AG09309 (cell line): ENCODE measurements around the gene SLC16A1.
"Not testable (repeated sequence)": the region's sequence is repeated elsewhere in the genome, so short reads cannot be mapped to it uniquely, and the experiment has no call there.

Experiments
- DNase-seq: peaks from one replicate; pipeline ENCODE4 v3.0.0-alpha.2; 2010; ENCODE audit warnings: low read depth
- H3K4me3 ChIP-seq: 2 replicates; pipeline ENCODE4 v1.5.1; 2011; ENCODE audit warnings: mild to moderate bottlenecking, low read depth, low read length, moderate library complexity; ENCODE audit not compliant: control insufficient read depth
- TF ChIP-seq, protein P1 (sequence below): IDR thresholded peaks from 2 replicates; pipeline ENCODE4 v1.5.1; 2011; ENCODE audit warnings: mild to moderate bottlenecking, low read depth, low read length, inconsistent platforms; ENCODE audit not compliant: insufficient read depth, control insufficient read depth; ENCODE audit errors: missing control alignments

The SLC16A1 gene, protein sequence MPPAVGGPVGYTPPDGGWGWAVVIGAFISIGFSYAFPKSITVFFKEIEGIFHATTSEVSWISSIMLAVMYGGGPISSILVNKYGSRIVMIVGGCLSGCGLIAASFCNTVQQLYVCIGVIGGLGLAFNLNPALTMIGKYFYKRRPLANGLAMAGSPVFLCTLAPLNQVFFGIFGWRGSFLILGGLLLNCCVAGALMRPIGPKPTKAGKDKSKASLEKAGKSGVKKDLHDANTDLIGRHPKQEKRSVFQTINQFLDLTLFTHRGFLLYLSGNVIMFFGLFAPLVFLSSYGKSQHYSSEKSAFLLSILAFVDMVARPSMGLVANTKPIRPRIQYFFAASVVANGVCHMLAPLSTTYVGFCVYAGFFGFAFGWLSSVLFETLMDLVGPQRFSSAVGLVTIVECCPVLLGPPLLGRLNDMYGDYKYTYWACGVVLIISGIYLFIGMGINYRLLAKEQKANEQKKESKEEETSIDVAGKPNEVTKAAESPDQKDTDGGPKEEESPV

DNA sequence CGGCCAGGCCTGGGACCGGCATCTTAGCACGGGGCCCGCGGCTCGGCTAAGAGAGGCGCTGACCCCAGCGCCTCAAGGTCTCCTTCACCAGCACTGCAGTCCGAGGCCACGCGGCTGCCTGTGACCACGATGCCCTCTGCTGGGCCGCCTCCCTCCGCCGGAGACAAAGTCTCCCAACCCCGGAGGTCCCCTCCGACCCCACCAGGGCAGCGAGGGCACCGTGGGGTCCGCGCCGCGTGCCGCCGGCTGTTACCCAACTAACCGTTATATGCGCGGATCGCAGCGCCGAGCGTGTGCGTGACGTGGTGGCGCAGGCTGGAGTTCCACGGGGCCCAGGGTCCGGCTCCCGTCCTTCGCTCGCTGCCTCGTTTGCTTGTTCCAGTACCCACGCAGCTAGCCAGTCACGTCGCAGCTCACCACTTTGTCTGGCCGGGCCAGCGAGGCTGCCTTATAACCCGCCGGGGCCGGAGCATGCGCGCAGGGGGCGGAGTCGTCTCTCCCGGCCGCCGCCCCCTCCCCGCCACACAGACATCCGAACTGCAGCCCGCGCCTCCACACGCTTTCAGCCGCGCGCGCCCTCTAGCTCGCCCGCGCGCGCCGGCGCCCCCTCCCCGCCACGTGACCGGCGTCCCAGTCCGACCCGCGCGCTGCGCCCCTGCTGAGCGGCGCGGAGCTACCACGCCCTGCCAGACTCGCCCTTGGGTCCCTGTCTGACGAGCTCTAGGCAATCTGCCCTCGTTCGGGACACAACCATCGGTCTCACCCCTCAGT lies at the start of gene SLC16A1:
SLC16A1 (minus strand) TSS at position 424 of the 771 bp plus-strand sequence. CDS start 26,888 bp downstream, outside the sequence.
- peak; percentile 74 for DNase-seq
- peak within 1 kb of the TSS; percentile 93 for H3K4me3 ChIP-seq
- TF ChIP-seq, protein P1, sequence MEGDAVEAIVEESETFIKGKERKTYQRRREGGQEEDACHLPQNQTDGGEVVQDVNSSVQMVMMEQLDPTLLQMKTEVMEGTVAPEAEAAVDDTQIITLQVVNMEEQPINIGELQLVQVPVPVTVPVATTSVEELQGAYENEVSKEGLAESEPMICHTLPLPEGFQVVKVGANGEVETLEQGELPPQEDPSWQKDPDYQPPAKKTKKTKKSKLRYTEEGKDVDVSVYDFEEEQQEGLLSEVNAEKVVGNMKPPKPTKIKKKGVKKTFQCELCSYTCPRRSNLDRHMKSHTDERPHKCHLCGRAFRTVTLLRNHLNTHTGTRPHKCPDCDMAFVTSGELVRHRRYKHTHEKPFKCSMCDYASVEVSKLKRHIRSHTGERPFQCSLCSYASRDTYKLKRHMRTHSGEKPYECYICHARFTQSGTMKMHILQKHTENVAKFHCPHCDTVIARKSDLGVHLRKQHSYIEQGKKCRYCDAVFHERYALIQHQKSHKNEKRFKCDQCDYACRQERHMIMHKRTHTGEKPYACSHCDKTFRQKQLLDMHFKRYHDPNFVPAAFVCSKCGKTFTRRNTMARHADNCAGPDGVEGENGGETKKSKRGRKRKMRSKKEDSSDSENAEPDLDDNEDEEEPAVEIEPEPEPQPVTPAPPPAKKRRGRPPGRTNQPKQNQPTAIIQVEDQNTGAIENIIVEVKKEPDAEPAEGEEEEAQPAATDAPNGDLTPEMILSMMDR: peak; percentile 49

DNA sequence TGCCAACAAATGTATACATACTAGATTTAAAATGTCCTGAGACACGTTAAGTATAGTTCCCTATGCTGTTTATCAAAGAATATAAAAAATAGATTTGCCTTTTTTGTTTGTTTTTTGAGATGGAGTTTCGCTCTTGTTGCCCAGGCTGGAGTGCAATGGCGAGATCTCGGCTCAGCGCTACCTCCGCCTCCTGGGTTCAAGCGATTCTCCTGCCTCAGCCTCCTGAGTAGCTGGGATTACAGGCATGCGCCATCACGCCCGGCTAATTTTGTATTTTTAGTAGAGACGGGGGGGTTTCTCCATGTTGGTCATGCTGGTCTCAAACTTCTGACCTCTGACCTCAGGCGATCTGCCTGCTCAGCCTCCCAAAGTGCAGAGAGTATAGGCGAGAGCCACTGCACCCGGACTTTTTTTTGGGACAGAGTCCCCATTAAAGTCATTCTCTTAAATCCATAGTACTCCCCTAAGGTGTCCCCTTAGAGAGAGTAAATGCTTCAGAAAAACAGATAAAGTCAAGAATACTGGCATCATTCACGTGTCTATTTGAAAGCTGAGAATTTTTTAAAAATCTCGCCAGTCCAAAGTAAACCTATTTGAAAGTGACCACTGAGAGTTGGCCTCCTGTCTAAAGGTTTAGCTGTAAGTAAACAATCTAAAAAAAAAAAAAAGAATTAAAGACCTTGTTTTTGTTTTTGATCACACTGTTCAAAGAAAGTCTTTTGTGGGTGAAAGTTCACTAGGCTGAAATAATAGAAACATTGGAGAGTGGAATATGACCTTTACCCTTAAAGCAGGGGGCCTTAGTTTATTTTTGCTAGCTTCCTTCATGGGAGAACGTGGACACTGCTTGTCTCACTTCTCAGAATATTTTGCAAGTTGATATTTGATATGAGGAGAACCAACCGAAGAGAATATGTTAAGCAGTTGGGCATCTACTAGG lies 48.0 kb upstream of the SLC16A1 start:
- TF ChIP-seq, protein P1: no peak
- no peak for DNase-seq
- no peak overlapping the region for H3K4me3 ChIP-seq

DNA sequence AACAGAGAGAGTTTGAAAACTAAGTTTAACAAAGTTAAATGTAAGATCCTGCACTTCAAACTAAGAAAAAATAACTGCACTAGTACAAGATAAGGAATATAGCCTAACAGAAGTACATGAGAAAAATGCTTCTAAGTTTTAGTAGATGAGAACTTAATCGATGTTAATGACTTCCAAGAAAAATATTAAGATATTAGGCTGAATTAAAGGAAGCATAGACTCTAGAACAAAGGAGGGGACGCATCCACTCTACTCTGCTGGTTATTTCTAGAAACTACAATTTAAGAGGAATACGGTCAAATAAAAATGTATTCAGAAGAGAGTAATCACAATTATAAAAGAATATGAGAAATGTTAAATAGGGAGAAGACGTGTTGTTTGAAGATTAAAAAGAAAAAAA lies 46.3 kb upstream of the SLC16A1 start:
- no peak overlapping the region for H3K4me3 ChIP-seq
- TF ChIP-seq, protein P1: no peak
- DNase-seq: no peak

DNA sequence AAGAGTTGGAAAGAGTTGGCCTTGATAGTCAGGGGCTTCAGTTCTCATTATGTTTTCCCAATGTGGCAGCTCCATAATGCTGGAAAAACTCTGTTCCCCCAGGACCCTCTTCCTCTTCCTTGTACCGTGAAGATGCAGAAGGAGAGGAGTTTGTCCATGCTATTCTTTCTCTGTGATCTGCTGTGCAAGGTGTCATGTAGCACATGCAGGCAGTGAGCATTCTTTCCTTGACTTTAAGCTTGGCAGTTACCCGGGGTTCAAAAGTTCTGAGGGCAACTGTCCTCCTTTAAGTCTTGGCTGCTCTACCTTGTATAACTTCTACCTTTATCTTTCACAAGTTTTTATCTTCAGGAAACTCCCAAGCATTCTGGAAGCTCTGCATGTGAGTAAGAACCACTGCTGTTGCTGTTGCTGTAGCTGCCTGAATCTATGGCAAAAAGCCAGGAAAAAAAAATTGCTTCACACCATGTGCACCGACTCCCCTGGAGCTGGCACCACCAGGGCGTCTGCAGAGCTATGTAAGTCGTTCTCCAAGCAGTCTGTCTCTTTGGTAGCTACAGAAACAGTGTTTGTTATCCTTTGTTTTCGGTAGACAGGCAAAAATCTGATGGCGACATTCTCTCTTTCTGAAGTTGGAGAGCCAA lies 42.7 kb upstream of the SLC16A1 start:
- DNase-seq: peak; percentile 81
- TF ChIP-seq, protein P1: no peak
- H3K4me3 ChIP-seq: no peak overlapping the region

DNA sequence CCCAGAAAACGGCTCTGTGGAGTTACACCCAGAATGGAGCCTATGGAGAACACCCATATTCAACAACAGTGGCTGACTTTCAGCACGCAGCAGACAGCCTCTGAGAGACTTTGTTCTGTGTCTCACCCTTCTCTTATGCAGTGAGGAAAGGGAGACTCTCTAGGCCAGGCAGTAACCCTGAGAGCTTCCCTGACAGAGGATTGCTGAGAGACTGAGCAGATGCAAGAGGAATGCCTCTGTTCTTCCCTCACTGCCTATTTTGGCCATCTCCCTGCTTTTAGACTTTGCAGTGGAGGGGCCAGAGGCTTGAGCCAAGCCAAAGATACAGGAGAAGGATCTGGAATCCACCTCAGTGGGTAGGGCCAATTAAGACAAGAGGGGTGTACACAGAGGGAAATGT lies 41.8 kb upstream of the SLC16A1 start:
- H3K4me3 ChIP-seq: no peak overlapping the region
- DNase-seq: no peak
- TF ChIP-seq, protein P1: no peak

DNA sequence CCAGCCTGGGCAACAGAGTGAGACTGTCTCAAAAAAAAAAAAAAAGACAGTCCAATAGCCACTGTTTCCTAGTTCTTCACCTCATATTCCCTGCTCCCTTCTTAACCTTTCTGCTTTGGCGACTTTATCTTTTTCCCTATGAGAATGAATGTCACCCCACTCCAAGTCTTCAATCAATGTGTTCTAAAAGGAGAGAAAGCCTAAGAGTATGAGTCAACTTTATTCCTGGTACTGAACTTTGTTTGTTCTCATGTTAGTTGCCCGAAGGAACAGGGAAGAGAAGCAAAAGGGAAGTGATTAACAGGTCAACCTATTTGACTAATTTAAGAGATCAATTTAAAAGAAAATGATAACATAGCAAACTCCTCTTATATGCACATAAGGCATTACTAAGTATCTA lies 39.9 kb upstream of the SLC16A1 start:
- no peak overlapping the region for H3K4me3 ChIP-seq
- TF ChIP-seq, protein P1: no peak
- DNase-seq: no peak

DNA sequence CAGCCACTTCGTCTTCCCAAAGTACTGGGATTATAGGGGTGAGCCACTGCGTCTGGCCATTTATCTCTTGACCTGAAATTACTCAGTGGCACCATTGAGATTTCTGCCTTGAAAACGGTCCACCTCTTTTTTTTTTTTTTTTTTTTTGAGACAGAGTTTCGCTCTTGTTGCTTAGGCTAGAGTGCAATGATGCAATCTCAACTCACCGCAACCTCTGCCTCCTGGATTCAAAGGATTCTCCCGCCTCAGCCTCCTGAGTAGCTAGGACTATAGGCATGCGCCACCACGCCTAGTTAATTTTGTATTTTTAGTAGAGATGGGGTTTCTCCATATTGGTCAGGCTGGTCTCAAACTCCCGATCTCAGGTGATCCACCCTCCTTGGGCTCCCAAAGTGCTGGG lies 39.0 kb upstream of the SLC16A1 start:
- not testable (repeated sequence) for DNase-seq, H3K4me3 ChIP-seq
